Measurements from ENCODE around the gene MNDA.

MNDA gene

DNA sequence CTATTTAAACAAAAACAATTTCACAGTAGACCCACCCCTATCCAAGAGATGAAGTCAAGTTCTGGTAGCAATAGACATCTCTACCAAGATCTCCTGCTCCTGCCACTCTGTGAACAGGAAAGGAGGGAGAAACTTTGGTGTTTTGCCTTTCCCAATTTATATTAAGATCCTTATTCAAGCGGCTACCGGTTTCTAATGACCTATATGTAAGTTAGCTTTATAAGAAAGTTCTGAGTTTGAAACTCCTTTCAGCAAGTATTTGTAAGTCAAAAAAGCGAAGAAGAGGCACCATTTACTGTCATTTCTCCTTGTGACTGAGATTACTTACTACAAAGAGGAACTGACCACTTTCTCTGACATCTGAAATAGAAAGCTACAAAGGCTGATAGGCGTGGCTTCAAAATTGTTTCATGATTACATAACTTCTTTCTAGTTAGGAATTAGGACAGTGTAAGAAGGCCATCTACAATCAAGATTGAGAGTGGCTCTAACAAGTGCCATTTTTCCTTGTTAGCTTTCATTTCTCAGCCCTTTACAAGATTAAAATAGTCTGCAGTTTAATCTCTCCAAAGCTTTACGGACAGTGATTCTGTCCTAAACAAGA, at the start of gene MNDA:
MNDA (plus strand) TSS at position 448 of the 604 bp plus-strand sequence. CDS start 10,803 bp downstream, outside the sequence.
- no peak for DNase-seq

GRCh38 chr1:158793604-158794003, 37.5 kb upstream of the MNDA start:
- DNase-seq, result peak; percentile 8 to 16

DNA sequence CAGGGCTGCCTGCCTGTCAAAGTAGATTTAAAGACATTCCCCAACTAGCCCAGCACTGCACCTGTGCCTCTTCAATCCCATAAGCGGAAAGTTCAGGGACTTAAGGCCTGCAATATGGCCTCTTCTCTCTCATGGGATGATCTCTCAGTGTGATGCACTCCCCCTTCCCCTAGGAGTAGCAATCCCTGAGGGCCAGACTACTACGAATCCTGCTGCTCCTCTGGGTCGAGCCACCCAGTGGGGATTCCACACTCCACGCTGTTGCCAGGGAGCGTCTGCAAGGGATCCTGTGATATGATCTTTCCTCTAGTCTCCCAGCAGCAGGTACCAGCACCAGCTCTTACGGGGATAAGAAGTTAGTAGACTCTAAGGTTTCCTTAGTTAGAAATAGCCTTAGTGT, 36.9 kb upstream of the MNDA start:
- no peak for DNase-seq

GRCh38 chr1:158798531-158798930, 32.6 kb upstream of the MNDA start:
- no peak for DNase-seq

GRCh38 chr1:158799689-158800088, 31.5 kb upstream of the MNDA start:
- DNase-seq, result no peak

GRCh38 chr1:158800526-158800925, 30.6 kb upstream of the MNDA start:
- no peak for DNase-seq

- DNase-seq, result no peak
Measured at GRCh38 chr1:158801396-158801795, 29.8 kb upstream of the MNDA start.

- DNase-seq, result no peak
Measured at GRCh38 chr1:158803678-158804077, 27.5 kb upstream of the MNDA start.

- DNase-seq, result no peak
Measured at GRCh38 chr1:158806916-158807536, 24.1 kb upstream of the MNDA start.

GRCh38 chr1:158809256-158809655, 21.9 kb upstream of the MNDA start:
- no peak for DNase-seq

DNA sequence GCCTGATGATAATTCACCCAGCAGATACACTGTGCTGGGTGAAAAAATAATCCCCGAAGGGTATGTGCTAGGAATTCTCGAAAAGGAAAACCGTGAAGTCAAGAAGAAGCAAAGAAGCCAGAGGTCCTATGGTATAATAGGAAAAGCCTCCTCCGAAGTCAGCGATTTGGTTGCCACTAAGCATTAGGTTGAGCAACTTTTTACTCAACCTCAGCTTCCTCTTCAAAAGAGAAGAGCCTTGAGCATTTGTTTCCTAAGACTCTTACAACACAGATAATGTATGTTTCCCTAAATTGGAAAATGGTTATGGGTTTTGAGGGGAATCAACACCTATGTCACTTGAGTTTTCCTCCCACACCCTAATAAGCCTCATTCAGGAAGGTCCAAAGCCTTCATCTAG, 21.3 kb upstream of the MNDA start:
- no peak for DNase-seq

DNA sequence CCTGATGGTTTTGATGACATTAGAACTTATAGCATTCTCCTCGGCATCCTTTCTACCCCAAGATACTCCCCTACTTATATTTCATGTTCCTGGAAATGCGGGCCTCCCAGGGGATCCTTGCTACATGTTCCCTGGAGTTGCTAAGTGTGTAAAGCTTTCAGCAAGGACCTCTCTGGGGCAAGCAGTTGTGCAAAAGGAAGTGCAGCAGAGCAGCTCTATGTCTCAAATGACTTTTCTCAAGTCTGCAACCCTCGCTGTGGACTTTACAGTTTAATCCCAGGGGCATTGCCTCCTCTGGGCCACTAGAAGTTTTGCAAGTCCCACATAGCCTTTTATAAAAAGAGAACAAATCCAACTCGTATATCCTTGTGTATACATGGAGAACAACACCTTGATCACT, 20.8 kb upstream of the MNDA start:
- DNase-seq, result no peak

DNA sequence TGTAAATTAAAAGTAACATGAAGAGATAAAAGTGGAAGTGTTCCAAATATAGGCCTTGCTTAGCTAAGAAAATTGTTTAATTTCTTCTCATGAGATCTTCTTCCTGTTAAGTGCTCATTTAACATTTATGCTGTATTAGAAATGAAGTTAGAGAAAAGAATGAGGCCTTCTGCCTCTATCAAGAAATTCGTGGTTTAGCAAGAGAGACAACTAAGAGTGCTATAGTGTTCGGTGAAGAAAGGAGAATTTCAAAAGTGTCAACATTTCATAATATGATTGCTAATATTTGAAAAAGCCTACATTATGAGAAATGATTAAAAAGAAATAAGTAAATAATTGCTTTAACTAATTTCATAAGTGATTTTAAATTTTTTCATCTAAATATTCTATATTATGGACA, 18.8 kb upstream of the MNDA start:
- no peak for DNase-seq

- no peak for DNase-seq
Measured at GRCh38 chr1:158813164-158813563, 18.0 kb upstream of the MNDA start.

DNA sequence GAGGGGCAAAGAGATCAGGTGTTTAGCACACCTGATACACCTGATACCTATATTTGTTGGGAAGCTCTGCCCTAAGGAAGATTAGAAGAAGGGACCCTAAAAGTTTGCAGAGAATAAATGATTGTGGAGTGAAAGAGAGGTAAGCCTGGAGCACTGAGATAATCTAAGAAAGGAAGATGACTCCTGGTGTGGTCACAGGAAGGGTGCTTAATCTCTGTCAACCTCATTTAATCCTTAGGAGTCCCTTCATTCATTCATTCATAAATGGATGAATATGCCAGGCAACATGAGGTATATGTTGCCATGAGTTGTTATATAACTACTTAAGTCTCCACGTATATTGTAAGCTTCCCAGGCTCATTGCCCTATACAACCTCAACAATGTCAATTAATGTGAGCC, 16.2 kb upstream of the MNDA start:
- DNase-seq, result no peak

DNA sequence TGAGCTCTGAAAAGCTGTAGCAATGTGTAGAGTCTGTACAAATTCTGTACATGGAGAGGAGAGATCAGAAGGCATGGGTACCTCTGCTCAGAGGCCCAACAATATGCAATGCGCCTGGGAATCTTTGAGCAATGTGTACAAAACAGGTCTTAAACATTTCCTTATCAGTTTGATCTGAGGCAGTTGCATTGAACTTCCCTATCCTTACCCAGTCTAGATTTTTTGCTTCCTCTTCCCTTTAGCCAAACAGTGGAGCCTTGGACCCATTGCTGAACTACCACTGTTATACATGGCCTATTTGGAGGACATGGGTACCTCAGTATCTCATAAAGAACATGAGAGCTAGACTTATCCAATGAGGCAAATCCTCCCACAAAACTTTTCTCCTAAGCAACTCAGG, 12.6 kb upstream of the MNDA start:
- DNase-seq, result no peak

GRCh38 chr1:158818975-158819431, 12.1 kb upstream of the MNDA start:
- no peak for DNase-seq

DNA sequence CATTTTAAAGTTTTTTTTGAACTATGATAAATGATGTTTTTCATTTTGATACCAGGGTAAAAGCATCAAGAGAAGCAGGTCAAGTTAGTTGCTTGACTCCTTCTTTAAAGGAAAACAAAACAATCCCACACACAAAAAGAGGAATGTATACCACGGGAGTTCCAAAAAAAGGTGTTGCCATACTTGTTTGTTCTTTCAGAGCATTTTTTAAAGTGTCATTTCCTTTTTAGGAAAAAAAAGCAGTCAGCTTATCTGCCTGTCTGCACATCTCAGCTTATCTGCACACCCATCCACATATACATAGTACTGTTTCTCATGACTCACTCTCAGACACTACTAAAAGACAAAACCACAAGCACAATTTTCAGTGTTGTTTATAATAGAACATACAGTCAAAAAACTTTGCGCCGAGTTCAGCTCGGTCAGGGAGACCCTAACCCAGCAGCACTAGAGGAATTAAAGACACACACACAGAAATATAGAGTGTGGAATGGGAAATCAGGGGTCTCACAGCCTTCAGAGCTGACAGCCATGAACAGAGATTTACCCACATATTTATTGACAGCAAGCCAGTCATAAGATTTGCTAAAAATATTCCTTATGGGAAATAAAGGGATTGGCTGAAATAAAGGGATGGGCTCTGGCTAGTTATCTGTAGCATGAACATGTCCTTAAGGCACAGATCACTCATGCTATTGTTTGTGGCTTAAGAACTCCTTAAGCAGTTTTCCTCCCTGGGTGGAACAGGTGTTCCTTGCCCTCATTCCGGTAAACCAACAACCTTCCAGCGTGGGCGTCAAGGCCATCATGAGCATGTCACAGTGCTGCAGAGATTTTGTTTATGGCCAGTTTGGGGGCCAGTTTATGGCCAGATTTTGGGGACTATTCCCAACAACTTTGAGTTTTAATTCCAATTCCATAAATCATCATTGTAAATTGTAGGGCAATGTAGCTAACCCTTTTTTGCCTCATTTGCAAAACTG, 11.4 kb upstream of the MNDA start:
- no peak for DNase-seq

DNA sequence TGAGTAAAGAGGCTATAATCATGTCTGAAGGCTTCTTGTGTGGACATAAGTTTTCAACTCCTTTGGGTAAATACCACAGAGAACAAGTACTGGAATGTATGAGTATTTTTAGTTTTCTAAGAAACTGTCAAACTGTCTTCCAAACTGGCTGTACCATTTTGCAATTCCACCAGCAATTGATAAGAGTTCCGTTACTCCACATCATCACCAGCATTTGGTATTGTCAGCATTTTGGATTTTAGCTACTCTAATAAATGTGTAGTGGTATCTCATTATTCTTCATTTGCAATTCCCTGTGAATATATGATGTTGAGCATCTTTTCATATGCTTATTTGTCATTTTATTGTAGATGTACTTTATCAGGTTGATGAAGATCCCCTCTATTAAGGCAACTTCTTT, 9.4 kb upstream of the MNDA start:
- DNase-seq, result no peak

DNA sequence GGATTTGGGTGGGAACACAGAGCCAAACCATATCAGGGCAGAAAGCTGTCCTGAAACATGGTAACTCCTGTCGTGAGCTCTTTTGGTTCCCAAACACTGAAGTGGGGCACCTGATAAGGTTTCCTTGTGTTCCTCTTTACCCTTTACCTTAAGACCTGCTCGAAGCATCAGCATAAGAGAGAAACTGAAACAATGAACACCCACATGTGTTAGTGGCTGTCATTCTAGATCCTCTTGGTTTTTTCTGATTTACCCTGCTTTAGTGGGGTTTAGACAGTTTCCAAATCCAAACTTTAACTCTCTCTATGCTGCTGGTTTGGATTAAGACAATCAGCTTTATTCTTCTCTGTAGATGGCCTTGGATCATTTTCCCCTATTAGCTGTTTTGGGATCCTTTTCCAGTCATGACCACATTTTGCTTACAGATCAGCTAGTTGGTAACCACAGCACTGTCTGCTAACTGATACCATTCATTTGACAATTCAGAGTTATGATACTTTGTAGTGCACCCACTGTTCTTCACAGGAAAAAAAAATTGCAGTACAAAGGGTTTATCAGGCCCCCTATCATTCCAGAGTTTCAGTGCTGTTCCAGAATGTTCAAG, 975 bp upstream of the MNDA start:
- no peak for DNase-seq

DNA sequence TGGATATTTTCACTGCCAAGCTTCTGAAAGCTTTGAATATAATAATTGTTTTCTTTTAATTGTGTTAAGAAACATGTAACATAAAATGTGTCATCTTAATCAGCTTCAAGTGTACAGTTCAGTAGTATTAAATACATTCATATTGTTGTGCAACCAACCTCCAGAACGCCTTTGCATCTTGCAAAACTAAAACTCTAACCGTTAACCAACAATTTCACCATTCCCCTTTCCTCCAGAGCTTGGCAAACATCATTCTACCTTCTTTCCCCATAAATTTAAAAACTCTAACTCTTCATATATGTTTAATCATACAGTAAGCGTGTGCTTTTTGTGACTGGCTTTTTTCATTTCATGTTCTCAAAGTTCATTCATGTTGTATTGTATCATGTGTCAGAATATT, 2.1 kb downstream of the MNDA start:
- DNase-seq, result no peak

DNA sequence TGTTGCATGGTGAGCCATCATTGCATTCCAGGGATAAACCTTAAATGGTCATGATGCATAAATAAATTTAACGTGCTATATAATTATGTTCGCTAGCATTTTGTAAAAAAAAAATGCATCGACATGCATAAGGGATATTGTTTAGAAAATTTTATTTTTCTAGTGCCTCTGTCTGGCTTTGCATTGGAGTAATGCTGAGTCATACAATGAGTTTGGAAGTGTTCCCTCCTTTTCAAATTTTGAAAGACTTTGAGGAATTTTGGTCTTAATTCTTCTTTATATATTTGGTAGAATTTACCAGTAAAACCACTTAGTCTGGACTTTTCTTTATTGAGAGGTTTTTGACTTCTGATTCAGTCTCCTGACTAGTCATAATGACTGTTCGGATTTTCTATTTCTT, 4.9 kb downstream of the MNDA start:
- no peak for DNase-seq

- no peak for DNase-seq
Measured at GRCh38 chr1:158838660-158839059, 7.5 kb downstream of the MNDA start.

Data from activated CD4-positive, alpha-beta T cell treated with anti-CD3 and anti-CD28 coated beads, Interleukin-2, amount 50 U/mL, for 4 hours (primary cell).